ENCODE results near the gene DGUOK.

- no peak for TF ChIP-seq FOXM1 (IDR thresholded peaks at IDR 0.05; ENCODE audit: low read depth, low read length)
- no peak for TF ChIP-seq TARDBP (IDR thresholded peaks at IDR 0.05; ENCODE audit: borderline replicate concordance)
- no peak for TF ChIP-seq CTCF (IDR thresholded peaks at IDR 0.05 in 2 of 3, conservative IDR thresholded peaks at IDR 0.05 in 1 of 3; ENCODE audit: control insufficient read depth in 2 of 3, extremely low read depth in 1 of 3, insufficient read depth in 1 of 3, low read depth in 3 of 3, low read length in 3 of 3)
- TF ChIP-seq POLR2A (IDR thresholded peaks at IDR 0.05; ENCODE audit: low read depth, low read length) = no peak
Observed at GRCh38 chr2:73918856-73919255, 7.8 kb upstream of the DGUOK start.

All from GM12878 (cell line).